Muscle of back (tissue), 11 donors: ENCODE results near the gene PERCC1. TPM values are rescaled to one million over a fixed set of nuclear protein-coding genes. Genes with fewer than 3 reads are reported as not detected.

Experiments used
- DNase-seq, 3 donors: peaks; one replicate each; pipeline versions ENCODE4 v3.0.0 to v3.0.0-alpha.2; 2013
- polyA plus RNA-seq, 10 donors: library from polyadenylated mRNA; unstranded; fragments of 120-200 nt; gene quantifications; one replicate each; pipeline ENCODE4 v1.2.1, GENCODE V29; 2013; ENCODE audit not compliant: insufficient read length in 10 of 10

Gene PERCC1
- polyA plus RNA-seq, 10 donors = 0.18 to 0.29 (median 0.19) TPM; not detected in 7

DNA sequence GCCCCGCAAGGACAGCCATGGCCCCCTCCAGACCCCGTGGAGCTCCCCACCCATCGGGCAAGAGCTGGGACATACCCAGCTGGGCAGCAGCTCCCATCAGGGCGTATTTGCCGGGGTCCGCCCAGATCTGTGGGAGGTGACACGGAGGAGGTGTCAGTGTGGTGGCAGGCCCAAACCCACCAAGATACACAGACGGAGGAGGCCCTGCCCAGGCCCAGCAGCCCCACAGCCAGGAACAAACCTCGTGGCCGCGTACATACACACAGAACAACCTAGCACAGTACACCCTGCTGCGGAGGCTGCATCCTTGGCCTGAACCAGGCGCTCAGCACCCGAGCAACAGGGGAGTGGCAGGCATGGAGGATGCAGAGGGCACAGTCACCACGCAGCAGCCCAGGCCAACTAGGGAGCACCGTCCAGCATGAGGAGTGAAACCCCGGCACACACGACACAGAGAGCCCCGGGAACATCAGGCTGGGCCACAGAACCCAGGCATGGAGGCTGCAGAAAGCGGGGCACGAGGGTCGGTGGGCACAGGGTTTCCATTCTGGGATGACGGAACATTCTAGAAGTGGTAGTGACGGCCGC lies 18.4 kb downstream of the PERCC1 start:
- DNase-seq = no peak

DNA sequence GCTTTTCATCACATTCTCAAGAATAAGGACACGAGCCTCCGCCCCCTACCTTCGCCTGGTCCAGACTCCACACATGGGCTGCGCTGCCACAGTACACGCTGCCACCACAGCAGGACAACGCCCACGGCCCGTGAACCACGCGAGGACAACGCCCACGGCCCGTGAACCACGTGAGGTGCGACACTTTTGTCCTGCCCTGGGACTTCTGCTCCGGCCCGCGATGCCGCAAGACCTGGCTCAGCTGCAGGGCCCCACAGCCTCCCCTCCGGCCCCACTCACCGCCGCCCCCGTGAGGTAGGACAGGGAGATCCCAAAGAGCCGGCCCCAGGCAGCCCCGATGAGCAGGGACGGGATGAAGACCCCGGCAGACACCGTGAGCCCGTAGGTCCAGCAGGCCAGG lies 19.3 kb downstream of the PERCC1 start:
- DNase-seq = no peak

DNA sequence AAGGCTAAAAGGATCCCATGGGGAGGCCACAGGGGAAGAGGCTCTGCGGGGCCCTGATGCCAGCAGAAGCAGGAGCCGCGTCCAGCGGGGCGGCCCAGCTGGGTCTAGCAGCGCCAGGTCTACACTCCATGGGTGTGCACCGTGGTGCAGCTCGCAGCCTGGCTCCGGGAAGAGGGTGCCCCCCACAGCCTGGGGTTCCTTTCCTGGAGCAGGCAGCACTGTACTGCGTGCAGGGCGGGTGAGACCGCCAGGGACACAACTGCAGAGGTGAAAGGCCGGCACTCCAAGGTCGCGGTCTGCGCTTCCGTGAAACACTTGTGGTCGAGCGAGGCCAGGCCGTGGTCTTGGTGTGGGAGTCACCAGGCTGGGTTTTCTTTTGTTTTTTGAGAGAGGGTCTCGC lies 20.0 kb downstream of the PERCC1 start:
- DNase-seq = no peak

DNA sequence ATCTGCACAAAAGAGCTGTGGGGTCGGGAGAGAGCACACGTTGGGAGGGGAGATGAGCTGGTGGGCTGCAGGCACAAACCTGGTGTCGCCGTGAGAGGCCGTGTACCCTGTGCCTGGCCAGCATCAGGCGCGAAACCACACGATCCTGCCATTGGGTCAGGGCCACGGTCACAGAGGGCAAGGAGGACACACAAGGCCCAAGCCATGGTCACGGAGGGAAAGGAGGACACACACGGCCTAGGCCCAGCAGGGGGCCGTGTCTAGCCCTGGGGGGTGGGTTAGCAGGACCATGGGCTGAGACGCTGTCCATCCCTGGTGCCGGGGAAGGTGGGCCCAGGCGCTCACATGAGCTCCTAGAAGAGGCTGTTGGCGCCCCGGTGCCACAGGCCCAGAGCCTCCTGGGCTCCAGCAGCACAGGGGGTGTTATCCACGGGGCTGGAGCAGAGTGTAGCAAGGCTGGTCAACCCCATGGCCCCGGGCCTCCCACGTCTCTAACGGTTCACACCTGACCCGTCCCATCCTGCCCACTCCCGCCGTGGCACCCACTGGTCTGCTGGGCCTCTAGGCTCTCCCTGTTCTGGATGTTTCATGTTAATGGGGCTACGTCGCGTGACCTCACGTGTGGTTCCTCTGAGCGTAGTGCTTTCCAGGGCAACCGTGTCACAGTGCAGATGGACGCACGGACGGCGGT lies 21.0 kb downstream of the PERCC1 start:
- no peak for DNase-seq

DNA sequence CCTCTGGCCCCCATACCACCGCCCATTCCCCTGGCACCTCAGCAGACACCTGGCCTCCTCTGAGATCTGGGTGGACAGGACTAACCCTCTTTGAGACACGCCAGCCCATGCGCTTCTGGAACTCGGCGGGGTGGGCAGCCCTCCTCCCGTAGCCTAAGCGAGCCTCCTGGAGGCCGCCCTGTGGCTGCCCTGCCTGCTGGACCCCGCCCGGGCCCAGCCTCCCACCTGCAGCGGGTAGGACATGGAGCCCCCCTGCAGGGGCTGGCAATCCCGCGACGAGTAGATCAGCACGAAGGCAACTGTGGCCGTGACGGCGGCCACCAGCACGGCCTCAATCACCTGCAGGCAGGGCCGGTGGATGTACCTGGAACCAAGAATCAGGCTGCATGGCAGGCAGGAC lies 21.7 kb downstream of the PERCC1 start:
- no peak for DNase-seq

DNA sequence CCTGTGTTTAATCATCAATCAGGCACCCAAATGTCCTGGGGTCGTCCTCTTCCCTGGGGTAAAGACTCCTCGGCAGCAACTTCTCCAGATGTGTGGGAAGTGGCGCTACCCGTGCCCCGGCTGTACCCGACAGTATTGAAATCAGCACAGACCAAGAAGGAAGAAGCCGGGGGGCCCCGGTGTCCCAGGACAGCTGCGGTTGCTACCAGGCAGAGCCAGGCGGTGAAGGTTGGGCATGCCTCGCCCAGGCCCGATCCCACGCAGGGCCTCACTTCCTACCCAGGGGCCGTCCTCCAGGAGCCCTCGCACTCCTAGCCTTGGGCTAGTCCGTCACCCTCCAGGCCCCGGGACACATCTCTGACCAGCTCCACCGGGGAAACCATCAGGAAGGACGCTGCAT lies 22.4 kb downstream of the PERCC1 start:
- no peak for DNase-seq

DNA sequence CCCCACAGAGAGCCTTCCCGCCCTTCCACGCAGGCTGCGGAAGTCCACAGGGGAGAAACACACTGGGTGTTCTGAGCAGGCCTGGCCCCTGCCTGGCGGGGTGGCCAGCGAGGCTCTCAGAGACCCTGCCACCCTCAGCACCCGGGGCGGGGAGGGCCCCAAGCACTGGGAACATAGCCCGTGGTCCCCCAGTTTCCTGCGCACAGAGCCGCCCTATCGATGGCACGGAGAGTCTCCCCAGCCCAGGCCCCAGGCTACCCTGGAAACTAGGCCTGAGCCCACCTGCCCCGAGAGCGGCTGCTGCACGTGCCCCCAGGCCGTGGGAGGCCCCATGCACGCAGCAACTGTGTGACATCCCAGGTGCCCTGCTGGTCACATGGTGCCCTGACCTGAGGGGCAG lies 23.7 kb downstream of the PERCC1 start:
- DNase-seq = no peak

DNA sequence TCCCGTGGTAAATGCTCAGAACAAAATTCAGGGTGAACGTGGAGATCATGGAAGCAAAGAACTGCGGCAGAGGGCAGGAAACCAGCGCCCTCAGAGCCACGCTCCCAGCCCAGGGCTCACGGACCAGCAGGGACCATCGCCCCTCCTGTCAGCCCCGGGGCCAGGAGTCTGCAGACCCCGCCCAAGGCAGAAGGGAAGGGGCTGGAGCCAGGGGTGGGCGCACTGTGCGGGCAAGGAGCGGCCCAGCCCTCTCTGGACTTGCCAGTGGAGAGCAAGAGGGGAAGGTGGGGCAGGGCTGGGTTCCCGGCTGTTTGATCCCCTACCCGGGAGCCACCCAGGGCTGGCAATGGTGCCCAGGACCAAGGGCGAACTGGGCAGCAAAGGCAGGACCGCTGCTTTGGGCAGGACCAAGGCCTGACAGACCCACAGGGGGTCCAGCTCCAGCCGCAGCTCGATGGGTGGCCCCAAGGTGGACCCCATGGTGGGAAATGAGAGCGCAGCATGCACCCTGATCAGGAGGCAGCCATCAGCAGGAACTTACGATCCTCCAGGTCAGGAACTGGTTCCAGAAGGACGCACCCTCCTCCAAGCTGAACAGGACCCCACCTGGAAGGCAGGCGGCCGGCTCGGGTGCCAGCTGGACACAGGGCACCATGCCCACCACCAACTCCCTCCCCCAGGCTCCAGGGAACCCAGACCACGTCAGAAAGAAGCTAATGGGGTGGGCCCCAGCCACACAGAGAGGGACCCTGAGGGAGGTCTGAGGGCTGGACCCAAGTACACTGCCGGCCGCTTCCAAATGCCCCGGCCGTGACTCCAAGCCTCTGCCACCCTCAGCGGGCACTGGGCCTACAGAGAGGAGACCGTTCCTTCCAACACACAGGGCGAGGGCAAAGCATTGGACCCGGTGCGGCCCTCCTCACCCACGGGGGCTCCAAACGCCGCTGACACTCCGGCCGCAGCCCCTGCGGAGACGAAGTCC lies 24.6 kb downstream of the PERCC1 start:
- DNase-seq = no peak

DNA sequence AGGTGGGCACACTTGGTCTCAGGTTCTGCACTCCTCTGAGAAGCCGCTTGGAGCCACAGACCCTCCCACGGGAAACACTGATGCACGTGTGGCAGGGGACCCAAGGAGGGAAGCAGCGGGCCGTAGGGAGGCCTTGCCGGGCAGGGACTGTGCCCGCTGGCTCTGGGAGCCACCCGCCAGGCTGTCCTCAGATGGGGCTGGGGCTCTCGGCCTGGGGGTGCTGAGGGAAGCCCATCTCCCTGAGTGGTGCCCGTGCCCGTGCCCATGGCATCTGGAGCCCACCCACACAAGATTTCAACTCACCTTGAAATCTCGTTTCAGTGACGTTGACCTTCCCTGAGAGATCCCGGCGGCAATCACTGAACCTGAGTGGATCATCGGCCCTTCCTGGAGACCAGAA lies 26.1 kb downstream of the PERCC1 start:
- no peak for DNase-seq

DNA sequence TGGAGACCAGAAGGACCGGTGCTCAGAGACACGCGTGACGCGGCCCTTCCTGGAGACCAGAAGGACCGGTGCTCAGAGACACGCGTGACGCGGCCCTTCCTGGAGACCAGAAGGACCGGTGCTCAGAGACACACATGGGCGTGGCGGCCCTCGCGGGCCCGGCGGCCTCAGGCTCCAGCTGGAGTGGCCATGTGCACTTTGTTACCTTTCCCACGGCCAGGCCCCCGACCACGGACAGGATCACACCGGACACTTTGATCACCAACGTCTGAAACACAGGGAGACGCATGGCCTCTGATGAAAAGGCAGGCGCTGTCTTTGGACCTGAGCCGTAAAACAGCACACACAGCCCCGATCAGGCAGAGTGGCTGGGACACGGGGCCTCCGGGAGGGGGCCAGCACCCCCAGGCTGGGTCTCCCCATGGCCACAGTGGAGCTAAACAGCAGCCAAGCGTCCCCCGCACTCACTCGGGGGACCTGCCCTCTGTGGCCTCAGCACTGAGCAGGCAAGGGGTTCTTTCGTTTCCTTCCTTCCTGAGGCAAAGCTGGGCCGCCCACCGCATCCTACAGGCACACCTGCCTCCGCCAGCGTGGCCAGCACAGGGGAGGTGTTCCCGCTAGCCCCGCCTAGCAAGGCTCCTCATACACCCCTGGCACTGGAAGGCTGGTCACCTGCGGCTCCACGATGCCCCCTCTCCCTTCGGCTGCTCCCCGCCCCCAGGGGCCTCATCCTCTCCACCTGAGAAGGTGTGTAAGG lies 26.8 kb downstream of the PERCC1 start:
- no peak for DNase-seq

DNA sequence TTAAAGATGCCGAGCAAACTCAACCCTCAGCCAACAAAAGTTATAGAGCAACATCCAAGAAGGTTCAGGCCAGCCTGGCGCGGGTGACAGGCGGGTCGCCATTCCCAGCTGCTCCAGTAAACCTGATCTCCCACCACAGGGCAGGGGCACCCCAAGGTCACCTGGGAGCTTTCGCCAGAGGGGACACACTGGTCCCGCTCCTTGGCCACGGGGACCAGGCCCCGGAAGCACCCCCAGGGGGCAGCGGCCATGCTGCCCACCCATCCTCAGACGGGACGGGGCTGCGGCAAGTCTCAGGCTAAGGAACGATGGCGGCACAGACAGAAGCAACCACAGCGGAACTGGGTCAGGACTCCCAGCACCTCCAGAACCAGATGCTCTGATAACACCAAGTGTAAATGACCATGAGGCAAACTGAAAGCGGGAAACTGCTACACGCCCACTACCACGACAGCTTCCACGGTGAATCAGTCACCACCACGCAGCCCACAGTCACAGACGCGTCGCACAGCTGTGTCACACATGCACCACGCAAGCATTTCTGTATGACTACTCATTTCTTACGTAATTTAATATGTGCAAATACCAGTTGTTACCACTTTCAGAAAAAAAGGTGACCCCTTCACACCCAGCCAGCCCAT lies 27.6 kb downstream of the PERCC1 start:
- no peak for DNase-seq

DNA sequence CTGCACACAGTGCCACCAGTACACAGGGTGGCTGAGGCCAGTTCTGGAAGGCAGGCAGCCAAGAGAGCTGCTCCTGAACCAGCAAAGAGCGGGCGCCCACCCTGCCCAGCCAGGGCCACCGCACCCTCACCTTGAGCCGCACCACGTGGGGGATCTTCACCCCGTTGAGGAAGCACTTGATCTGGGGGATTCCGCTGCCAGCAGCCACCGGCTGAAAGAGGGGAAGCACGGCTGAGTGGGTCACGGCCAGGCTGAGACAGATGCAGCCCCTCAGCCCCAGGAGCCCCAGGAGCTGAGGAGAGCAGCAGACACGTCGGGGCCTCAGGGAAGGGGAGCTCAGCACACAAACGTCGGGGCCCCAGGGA lies 28.1 kb downstream of the PERCC1 start:
- DNase-seq = no peak

DNA sequence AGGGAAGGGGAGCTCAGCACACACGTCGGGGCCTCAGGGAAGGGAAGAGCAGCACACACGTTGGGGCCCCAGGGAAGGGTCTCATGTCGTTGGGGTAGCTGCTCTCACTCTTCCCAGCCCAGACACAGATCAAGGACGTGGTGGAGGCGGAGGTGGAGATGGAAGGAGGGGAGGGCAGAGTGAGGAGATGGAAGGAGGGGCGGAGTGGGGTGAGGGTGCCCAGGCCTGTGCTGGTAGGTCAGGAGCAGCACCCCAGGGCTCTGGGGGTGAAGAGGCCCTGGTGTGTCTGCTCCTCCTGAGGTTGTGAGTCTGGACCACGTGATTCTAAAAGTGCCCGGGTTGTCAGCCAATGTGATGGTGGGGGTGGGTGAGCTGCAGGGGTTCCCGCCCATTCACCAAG lies 29.1 kb downstream of the PERCC1 start:
- no peak for DNase-seq

DNA sequence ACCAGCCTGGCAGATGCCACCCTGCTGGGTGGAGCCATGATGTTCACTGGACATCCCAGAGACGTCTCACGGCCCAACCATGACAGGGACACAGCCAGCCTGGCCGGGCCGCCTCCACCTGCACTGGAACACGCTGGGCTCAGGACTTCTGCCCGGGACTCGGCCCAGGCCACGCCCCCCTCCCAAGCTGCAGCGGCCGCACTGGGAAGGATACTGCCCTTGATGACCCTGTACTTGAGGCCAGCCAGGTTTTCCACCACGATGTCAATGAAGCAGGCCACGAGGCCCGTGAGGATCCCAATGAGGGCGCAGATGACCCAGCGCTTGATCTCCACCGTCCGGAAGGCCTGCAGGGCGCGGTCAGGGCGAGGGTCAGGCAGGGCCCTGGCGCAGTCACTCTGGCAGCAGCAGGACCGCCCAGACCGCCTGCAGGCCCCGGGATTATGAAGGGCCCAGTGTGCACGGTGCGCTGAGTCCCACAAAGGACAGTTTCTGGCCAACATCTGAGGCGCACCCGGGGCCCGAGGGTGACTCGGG lies 29.8 kb downstream of the PERCC1 start:
- DNase-seq = no peak

DNA sequence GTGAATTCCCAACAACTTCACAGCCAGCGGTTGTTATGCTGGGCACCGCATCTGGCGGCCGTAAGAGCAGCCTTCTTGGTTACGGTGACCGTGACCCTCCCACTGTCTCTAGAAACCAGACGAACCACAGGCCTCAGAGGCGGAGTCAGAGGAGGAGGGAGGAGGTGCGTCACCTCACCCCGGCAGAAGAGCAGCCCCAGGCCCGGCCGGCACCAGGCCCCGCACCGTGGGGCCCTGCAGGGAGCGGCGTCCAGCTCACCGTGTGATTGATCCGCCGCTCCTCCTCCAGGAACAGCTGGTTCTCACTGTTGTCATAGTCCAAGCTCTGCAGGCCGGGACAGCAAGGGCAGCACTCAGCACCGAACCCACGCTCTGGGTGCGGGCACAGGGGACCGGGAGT lies 30.3 kb downstream of the PERCC1 start:
- DNase-seq = no peak

DNA sequence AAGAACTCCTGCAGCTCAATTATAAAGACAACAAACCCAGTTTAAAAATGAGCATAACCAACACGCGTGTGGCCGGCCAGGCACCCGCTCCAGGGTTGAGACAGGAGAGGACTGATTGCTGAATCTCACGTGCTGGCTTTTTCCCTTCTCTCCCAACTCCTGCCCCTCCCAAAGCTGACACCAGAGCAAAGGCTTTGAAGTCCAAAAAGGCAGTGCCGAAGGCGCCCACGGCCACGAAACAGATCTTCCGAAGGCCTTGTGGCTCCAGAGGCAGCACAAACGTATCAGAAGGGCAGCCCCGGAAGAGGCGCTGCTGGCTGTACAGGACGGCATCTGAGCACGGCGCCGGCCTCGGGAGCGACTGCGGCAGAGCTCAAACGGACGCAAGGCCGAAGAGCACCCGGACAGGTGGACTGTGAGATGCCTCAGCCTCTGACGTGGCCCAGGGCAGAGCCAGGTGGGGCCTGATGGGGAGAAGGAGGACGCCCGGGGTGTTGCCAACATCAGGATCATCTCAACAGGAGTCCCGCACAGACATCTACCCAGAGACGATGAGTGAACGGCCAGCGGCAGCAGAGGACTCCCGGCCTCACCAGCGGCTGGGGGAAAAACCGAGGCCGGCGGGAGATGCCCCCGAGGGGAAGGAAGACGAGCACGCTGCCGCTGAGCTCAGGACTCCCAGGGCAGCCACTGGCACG lies 33.5 kb downstream of the PERCC1 start:
- DNase-seq = no peak

DNA sequence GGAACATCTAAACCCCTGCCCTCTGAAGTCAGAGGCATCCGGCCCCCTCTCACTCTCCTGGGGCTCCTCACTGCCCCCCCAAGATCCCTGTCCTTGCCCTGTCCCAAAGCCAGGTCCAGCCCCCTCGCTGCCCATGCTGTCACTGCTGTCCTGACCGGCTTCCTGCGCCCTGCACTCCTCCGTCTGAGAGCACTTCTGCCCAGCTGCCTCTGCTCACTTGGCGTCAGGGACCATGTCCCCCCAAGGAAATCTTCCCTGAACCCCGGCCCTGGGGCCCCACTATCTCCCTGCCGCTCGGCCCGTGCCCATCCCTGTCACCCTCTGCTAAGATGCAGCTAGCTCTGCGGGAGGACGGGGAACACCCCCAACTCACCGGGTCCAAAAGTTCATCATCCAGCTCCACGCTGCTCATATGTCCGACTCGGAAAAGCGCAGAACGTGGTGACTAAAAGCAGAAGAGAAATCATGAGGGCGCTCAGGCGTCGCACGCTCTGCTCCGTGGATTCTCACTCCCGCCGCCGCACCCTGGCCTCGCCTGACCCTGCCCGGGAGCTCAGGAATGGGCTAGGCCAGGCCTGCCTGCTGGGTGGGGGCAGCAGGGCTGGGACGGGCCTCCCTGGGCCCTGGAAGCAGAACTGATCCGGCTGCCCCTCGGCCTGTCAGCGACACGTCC lies 34.2 kb downstream of the PERCC1 start:
- no peak for DNase-seq

DNA sequence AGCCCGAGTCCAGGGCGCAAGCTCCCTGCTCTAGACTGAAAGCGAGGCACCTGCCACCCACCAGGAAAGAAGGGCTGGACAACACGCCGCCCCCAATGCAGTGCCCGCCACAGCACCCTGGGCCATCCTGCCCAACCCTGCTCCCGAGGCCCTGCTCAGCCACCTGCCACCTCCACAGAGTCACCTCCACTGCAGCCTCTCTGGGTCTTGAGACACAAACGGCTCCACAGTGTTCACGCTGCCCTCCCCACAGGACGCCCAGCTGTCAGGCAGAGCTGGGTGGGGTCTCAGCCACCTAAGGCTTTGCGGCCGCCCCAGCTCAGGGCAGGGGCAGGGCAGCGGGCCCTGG lies 34.7 kb downstream of the PERCC1 start:
- DNase-seq = no peak

DNA sequence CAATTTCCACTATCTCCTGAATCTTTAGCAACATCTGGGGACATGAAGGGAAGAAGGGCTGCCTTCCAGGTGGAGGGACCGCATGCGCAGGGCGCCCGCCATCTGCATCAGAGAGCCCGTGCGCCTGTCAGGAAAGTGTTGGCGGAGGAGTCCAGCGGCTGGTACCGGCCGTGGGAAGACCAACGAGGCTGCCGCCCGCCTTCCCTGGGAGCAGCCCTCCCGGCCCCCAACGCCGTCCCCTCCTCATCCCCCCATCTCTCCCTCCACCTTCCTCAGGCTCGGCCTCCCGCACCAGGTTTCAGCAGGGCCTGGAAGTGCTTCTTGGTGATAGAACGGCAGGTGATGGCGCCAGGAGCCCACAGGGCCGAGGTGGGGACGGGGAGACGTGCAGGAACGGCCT lies 35.2 kb downstream of the PERCC1 start:
- no peak for DNase-seq

DNA sequence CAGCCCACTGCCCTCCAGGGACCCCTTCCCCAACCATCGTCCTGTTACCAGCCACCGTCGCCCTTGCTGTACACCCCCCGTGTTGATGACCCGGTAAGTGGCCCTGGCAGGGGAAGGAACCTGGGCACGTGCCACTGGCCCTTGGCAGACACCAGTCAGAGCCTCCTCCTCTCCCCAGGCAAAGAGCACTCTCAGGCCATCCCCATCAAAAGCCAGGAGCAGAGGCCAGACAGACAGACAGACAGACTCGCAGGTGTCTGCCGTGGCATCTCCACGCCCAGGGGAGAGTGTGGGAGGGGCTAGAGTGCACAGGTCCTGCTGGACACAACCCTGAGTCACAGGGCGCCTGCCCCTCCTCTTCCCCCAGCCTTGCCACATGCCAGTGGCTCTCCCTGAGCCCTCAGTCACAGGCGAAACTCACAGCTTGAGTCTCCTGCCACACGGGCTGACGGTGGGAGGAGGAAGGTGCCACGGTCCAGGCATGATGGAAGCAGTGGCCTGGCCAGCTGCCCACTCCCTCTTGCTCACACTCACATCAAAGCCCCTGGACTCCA lies 36.2 kb downstream of the PERCC1 start:
- no peak for DNase-seq
